HepG2 (cell line): Measurements from ENCODE around the gene DPH3.

Experiments used
- EED ChIP-seq: sonication (generic); formaldehyde crosslinking; IDR thresholded peaks from 2 replicates; pipeline ENCODE4 v1.5.0; 2020; ENCODE audit warnings: mild to moderate bottlenecking, missing genetic modification reagents
- ETV5 ChIP-seq: IDR thresholded peaks from 2 replicates; pipeline ENCODE4 v1.6.1; 2018; ENCODE audit warnings: missing biosample characterization, missing genetic modification reagents, inconsistent platforms, borderline replicate concordance
- RAD21 ChIP-seq: fragments of 450-650 bp; formaldehyde crosslinking; IDR thresholded peaks from 2 replicates; pipeline ENCODE4 v1.5.0; 2020; ENCODE audit warnings: mild to moderate bottlenecking
- SMAD1 ChIP-seq: sonication (generic); formaldehyde crosslinking; IDR thresholded peaks from 2 replicates; pipeline ENCODE4 v1.4.0; 2020; ENCODE audit warnings: missing genetic modification reagents, low read depth, mild to moderate bottlenecking, borderline replicate concordance
- TGIF2 ChIP-seq: IDR thresholded peaks from 2 replicates; pipeline ENCODE4 v1.6.1; 2016; ENCODE audit warnings: control low read depth, missing compliant biosample characterization
- TRIM24 ChIP-seq: sonication (generic); formaldehyde crosslinking; IDR thresholded peaks from 2 replicates; pipeline ENCODE4 v1.8.0; 2022; ENCODE audit warnings: mild to moderate bottlenecking, missing genetic modification reagents
- ZNF644 ChIP-seq: IDR thresholded peaks from 2 replicates; pipeline ENCODE4 v1.6.1; 2016; ENCODE audit warnings: low read depth
- ZNF670 ChIP-seq: sonication (generic); formaldehyde crosslinking; IDR thresholded peaks from 2 replicates; pipeline ENCODE4 v1.8.0; 2022; ENCODE audit warnings: mild to moderate bottlenecking, missing genetic modification reagents, borderline replicate concordance
- TF ChIP-seq, protein P1 (sequence below): sonication (generic); formaldehyde crosslinking; IDR thresholded peaks from one replicate; pipeline ENCODE4 v1.5.1; 2020; ENCODE audit warnings: mild to moderate bottlenecking, missing genetic modification reagents; ENCODE audit errors: not compliant biosample characterization
- TF ChIP-seq, protein P2 (sequence below): sonication (generic); formaldehyde crosslinking; IDR thresholded peaks from 2 replicates; pipeline ENCODE4 v1.5.0; 2020; ENCODE audit warnings: mild to moderate bottlenecking, missing genetic modification reagents, moderate library complexity
- TF ChIP-seq, protein P3 (sequence below): sonication (generic); formaldehyde crosslinking; IDR thresholded peaks from 2 replicates; pipeline ENCODE4 v1.4.0; 2020; ENCODE audit warnings: mild to moderate bottlenecking, missing genetic modification reagents
- TF ChIP-seq, protein P4 (sequence below): IDR thresholded peaks from 2 replicates; pipeline ENCODE4 v1.6.1; 2012; ENCODE audit warnings: inconsistent platforms

DNA sequence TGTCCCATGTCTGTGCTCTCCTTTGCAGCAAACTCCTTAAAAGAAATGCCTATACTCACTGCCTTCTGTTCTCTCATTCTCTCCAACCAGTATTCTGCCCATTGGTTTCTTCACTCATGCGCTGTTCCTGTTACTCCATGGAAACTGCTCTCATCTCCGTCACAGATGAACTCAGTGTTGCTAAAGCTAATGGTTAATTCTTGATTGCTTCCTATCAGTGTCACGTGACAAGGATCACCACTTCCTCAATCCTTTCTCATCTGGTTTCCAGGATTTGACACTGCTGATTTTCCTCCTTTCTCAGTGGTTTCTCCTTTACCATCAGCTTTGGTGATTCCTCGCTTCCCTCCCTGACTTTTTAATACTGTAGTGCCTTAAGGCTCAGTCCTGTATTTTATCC, 2.6 kb downstream of the DPH3 start:
- TF ChIP-seq, protein P1, sequence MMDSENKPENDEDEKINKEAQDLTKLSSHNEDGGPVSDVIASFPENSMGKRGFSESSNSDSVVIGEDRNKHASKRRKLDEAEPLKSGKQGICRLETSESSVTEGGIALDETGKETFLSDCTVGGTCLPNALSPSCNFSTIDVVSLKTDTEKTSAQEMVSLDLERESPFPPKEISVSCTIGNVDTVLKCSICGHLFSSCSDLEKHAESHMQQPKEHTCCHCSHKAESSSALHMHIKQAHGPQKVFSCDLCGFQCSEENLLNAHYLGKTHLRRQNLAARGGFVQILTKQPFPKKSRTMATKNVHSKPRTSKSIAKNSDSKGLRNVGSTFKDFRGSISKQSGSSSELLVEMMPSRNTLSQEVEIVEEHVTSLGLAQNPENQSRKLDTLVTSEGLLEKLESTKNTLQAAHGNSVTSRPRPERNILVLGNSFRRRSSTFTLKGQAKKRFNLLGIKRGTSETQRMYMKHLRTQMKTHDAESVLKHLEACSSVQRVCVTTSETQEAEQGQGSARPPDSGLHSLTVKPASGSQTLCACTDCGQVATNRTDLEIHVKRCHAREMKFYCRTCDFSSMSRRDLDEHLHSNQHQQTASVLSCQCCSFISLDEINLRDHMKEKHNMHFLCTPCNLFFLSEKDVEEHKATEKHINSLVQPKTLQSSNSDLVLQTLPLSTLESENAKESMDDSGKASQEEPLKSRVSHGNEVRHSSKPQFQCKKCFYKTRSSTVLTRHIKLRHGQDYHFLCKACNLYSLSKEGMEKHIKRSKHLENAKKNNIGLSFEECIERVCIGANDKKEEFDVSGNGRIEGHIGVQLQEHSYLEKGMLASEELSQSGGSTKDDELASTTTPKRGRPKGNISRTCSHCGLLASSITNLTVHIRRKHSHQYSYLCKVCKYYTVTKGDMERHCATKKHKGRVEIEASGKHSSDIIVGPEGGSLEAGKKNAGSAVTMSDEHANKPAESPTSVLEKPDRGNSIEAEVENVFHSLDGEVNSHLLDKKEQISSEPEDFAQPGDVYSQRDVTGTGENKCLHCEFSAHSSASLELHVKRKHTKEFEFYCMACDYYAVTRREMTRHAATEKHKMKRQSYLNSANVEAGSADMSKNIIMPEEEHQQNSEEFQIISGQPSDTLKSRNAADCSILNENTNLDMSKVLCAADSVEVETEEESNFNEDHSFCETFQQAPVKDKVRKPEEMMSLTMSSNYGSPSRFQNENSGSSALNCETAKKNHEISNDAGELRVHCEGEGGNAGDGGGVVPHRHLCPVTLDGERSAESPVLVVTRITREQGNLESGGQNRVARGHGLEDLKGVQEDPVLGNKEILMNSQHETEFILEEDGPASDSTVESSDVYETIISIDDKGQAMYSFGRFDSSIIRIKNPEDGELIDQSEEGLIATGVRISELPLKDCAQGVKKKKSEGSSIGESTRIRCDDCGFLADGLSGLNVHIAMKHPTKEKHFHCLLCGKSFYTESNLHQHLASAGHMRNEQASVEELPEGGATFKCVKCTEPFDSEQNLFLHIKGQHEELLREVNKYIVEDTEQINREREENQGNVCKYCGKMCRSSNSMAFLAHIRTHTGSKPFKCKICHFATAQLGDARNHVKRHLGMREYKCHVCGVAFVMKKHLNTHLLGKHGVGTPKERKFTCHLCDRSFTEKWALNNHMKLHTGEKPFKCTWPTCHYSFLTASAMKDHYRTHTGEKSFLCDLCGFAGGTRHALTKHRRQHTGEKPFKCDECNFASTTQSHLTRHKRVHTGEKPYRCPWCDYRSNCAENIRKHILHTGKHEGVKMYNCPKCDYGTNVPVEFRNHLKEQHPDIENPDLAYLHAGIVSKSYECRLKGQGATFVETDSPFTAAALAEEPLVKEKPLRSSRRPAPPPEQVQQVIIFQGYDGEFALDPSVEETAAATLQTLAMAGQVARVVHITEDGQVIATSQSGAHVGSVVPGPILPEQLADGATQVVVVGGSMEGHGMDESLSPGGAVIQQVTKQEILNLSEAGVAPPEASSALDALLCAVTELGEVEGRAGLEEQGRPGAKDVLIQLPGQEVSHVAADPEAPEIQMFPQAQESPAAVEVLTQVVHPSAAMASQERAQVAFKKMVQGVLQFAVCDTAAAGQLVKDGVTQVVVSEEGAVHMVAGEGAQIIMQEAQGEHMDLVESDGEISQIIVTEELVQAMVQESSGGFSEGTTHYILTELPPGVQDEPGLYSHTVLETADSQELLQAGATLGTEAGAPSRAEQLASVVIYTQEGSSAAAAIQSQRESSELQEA (CRISPR knock-in tag): no peak
- no peak for TF ChIP-seq RAD21 (CRISPR knock-in tag)
- TF ChIP-seq TRIM24 (CRISPR knock-in tag): no peak
- no peak for TF ChIP-seq EED (CRISPR knock-in tag)
- no peak for TF ChIP-seq TGIF2
- no peak for TF ChIP-seq ZNF644 (CRISPR knock-in tag)
- TF ChIP-seq, protein P2, sequence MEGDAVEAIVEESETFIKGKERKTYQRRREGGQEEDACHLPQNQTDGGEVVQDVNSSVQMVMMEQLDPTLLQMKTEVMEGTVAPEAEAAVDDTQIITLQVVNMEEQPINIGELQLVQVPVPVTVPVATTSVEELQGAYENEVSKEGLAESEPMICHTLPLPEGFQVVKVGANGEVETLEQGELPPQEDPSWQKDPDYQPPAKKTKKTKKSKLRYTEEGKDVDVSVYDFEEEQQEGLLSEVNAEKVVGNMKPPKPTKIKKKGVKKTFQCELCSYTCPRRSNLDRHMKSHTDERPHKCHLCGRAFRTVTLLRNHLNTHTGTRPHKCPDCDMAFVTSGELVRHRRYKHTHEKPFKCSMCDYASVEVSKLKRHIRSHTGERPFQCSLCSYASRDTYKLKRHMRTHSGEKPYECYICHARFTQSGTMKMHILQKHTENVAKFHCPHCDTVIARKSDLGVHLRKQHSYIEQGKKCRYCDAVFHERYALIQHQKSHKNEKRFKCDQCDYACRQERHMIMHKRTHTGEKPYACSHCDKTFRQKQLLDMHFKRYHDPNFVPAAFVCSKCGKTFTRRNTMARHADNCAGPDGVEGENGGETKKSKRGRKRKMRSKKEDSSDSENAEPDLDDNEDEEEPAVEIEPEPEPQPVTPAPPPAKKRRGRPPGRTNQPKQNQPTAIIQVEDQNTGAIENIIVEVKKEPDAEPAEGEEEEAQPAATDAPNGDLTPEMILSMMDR (CRISPR knock-in tag): no peak
- no peak for TF ChIP-seq ZNF670
- TF ChIP-seq, protein P3, sequence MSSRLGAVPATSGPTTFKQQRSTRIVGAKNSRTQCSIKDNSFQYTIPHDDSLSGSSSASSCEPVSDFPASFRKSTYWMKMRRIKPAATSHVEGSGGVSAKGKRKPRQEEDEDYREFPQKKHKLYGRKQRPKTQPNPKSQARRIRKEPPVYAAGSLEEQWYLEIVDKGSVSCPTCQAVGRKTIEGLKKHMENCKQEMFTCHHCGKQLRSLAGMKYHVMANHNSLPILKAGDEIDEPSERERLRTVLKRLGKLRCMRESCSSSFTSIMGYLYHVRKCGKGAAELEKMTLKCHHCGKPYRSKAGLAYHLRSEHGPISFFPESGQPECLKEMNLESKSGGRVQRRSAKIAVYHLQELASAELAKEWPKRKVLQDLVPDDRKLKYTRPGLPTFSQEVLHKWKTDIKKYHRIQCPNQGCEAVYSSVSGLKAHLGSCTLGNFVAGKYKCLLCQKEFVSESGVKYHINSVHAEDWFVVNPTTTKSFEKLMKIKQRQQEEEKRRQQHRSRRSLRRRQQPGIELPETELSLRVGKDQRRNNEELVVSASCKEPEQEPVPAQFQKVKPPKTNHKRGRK (CRISPR knock-in tag): no peak
- TF ChIP-seq SMAD1: no peak
- TF ChIP-seq, protein P4, sequence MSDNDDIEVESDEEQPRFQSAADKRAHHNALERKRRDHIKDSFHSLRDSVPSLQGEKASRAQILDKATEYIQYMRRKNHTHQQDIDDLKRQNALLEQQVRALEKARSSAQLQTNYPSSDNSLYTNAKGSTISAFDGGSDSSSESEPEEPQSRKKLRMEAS: no peak
- TF ChIP-seq ETV5: no peak
